PC-9 (cell line): ENCODE measurements around the gene TMEM184C.

Experiments
- EZH2 ChIP-seq: fragments of 200-600 bp; sonication (generic); IDR thresholded peaks from 2 replicates; pipeline ENCODE4 v1.8.0; 2017; ENCODE audit warnings: antibody characterized with exemption, low read depth
- TF ChIP-seq, protein P1 (sequence below): fragments of 200-600 bp; sonication (generic); conservative IDR thresholded peaks from 2 replicates; pipeline ENCODE4 v1.6.1; 2017; ENCODE audit warnings: mixed run types, antibody characterized with exemption, mild to moderate bottlenecking, moderate library complexity

DNA sequence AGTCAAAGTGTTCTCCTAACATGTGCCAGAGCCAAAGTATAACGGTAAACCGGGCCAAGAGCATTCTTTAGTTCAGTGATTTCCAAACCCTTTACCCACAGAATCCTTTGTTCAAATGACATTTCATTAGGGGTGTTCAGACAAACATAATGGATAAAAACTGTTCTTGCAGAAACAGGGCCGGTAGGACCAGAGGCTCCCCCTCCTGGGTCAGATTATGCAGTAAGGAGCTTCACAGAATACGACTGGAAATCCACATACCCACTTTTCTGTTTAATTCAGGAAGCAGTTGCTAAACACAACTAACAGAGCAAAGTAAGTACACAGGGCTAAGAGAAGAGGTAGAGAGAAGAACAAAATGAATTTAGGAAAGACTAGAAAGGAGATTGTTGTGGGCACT is 46.6 kb upstream of the TMEM184C start:
- TF ChIP-seq, protein P1, sequence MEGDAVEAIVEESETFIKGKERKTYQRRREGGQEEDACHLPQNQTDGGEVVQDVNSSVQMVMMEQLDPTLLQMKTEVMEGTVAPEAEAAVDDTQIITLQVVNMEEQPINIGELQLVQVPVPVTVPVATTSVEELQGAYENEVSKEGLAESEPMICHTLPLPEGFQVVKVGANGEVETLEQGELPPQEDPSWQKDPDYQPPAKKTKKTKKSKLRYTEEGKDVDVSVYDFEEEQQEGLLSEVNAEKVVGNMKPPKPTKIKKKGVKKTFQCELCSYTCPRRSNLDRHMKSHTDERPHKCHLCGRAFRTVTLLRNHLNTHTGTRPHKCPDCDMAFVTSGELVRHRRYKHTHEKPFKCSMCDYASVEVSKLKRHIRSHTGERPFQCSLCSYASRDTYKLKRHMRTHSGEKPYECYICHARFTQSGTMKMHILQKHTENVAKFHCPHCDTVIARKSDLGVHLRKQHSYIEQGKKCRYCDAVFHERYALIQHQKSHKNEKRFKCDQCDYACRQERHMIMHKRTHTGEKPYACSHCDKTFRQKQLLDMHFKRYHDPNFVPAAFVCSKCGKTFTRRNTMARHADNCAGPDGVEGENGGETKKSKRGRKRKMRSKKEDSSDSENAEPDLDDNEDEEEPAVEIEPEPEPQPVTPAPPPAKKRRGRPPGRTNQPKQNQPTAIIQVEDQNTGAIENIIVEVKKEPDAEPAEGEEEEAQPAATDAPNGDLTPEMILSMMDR = no peak
- no peak for TF ChIP-seq EZH2
